ENCODE measurements around the gene EPOP. TPM values are rescaled to one million over a fixed set of nuclear protein-coding genes. Genes with fewer than 3 reads are reported as not detected.
A peak's percentile ranks its signal among the peaks of the same experiment; 100 is the strongest.

Gene EPOP
- total and polyA plus RNA-seq, 2 of the 13 experiments (the other 11 are each of a cell fraction or from before 2014, with no cell fraction given) = 14.7 to 37.8 TPM

GRCh38 chr17:38660097-38661025, 14.4 kb downstream of the EPOP start (continued):
- TF ChIP-seq SNAPC4 (CRISPR knock-in tag; IDR thresholded peaks at IDR 0.05) (no peak), GABPB1 (CRISPR knock-in tag; IDR thresholded peaks at IDR 0.05) (no peak), ZNF367 (CRISPR knock-in tag; IDR thresholded peaks at IDR 0.05; ENCODE audit: borderline replicate concordance) (no peak), PRDM10 (CRISPR knock-in tag; IDR thresholded peaks at IDR 0.05; ENCODE audit: low read depth) (0 out of 2 replicates have a peak, but pooled peaks have one; percentile 40), ZSCAN22 (CRISPR knock-in tag; IDR thresholded peaks at IDR 0.05) (no peak), TBP (CRISPR knock-in tag; IDR thresholded peaks at IDR 0.05) (no peak), ZNF121 (CRISPR knock-in tag; IDR thresholded peaks at IDR 0.05) (peak; percentile 16; the same call in 1 of the 2 replicates), ZBTB38 (CRISPR knock-in tag; IDR thresholded peaks at IDR 0.05) (peak; percentile 79), STAG1 (CRISPR knock-in tag; IDR thresholded peaks at IDR 0.05) (no peak), SP140L (CRISPR knock-in tag; IDR thresholded peaks at IDR 0.05; ENCODE audit: borderline replicate concordance) (no peak), RELA (CRISPR knock-in tag; IDR thresholded peaks at IDR 0.05) (no peak), RBM22 (optimal IDR thresholded peaks at IDR 0.05; ENCODE audit: low read length) (no peak), ARNT2 (CRISPR knock-in tag; IDR thresholded peaks at IDR 0.05; ENCODE audit: low read depth) (no peak), MED1 (CRISPR knock-in tag; IDR thresholded peaks at IDR 0.05) (peak; percentile 30; the same call in 1 of the 2 replicates), ZNF841 (CRISPR knock-in tag; IDR thresholded peaks at IDR 0.05; ENCODE audit: borderline replicate concordance) (no peak), SMAD9 (CRISPR knock-in tag; IDR thresholded peaks at IDR 0.05) (0 out of 2 replicates have a peak, but pooled peaks have one; percentile 37), TCF7 (IDR thresholded peaks at IDR 0.05; ENCODE audit: low read depth) (no peak), NFKB2 (CRISPR knock-in tag; IDR thresholded peaks at IDR 0.05; ENCODE audit: borderline replicate concordance) (peak; percentile 67; the same call in 1 of the 2 replicates), ZNF251 (CRISPR knock-in tag; IDR thresholded peaks at IDR 0.05) (no peak), ZNF350 (CRISPR knock-in tag; IDR thresholded peaks at IDR 0.05; ENCODE audit: borderline replicate concordance, low read depth) (0 out of 2 replicates have a peak, but pooled peaks have one; percentile 44)
